ENCODE measurements around the gene BEGAIN. TPM values are rescaled to one million over a fixed set of nuclear protein-coding genes. Genes with fewer than 3 reads are reported as not detected.

The BEGAIN gene
- total RNA-seq, 5 donors from 2014 or later (not counting 1 experiment from before 2014, with no cell fraction given) = 0.23 to 1.9 (median 1.6) TPM; not detected in 1

- DNase-seq (no peak), ATAC-seq (replicated peaks in 1 of 4) (no peak)
- Mint-ChIP-seq H3K36me3 (no peaks in the 10 kb centered on the region), H3K4me1 (no peaks in the 10 kb centered on the region), H3K27me3 (peaks cover 3 to 6% of the 10 kb centered on the region in 2 donors), H3K4me3 (no peak overlapping the region), H3K9me3 (peaks cover 2 to 3% (median 2%) of the 10 kb centered on the region in 3 donors), H3K27ac (no peak overlapping the region)
- H3K27ac ChIP-seq (ENCODE audit: low read length) = no peak overlapping the region
- no peaks in the 10 kb centered on the region for H3K9me3 ChIP-seq
- 85% methylated on average over 10 of the region's 10 CpGs for WGBS (ENCODE audit: insufficient coverage)
- no peaks in the 10 kb centered on the region for H3K4me1 ChIP-seq (ENCODE audit: control insufficient read depth in 1 of 2, extremely low read depth in 1 of 2, insufficient read depth in 2 of 2, low read length in 2 of 2)
- POLR2A ChIA-PET = no interaction called here
- H3K36me3 ChIP-seq (ENCODE audit: control insufficient read depth in 2 of 2, extremely low read depth in 1 of 2, insufficient read depth in 1 of 2, low read length in 1 of 2) = no peaks in the 10 kb centered on the region
- H3K4me3 ChIP-seq (ENCODE audit: control insufficient read depth in 1 of 2, extremely low read depth in 1 of 2, low read length in 1 of 2) = no peak overlapping the region
- H3K27me3 ChIP-seq (replicated peaks in 1 of 2; ENCODE audit: control insufficient read depth in 2 of 2, extremely low read depth in 1 of 2, insufficient read depth in 2 of 2, low read length in 1 of 2) = peaks cover 0 to 66% of the 10 kb centered on the region in 2 experiments
- CTCF ChIA-PET = no interaction called here
These were observed 20.4 kb upstream of the BEGAIN start for GRCh38 chr14:100607611-100607956.

DNA sequence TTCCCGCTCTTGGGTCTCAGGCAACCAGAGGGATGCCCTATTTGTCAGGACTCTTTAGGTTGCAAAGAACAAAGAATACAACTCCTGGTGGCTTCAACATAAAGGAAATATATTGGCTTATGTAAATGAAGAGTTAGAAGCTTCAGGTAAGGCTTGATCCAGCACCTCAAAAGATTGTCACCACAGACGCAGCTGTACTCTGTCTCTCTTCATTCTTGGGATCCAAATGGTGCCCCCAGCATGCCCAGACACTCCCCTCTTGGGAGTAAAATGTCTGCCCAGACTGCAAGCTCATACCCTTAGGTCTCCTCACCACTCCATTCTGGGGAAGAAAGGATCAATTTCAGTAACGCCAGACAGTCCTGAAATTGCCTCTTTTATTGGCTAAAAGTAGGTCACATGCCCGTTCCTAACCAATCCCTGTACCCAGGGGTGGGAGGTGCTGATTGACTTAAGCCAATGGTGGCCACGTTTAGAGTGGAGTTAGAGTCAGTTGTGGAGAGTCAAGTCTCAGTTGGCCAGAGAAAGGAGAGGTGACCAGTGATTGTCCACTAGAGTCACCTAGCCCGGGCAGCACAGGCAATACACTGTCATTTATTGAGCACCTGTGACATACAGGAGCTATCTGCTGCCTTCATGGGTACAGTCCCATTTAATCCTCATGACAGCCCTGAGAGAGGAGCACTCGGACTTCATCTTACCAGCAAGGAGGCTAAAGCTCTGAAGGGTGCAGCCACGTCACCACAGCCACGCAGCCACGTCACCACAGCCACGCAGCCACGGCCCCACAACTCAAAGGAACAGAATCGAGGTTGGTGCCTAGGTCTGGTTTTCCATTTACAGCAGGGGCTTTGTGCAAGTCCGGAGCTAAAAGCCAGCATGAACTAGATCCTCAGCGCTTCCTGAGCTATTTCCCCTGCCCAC lies 19.7 kb upstream of the BEGAIN start:
- ATAC-seq (replicated peaks in 1 of 4) = no peak
- H3K4me3 Mint-ChIP-seq = no peak overlapping the region
- 79% methylated on average over 12 of the region's 15 CpGs for WGBS (ENCODE audit: insufficient coverage)
- peaks cover 4 to 6% of the 10 kb centered on the region in 2 donors for H3K27me3 Mint-ChIP-seq
- peaks cover 1% of the 10 kb centered on the region for H3K36me3 Mint-ChIP-seq
- Histone ChIP-seq H3K9me3 (no peaks in the 10 kb centered on the region), H3K36me3 (ENCODE audit: control insufficient read depth in 2 of 2, extremely low read depth in 1 of 2, insufficient read depth in 1 of 2, low read length in 1 of 2) (no peaks in the 10 kb centered on the region), H3K27ac (ENCODE audit: low read length) (no peak overlapping the region), H3K4me1 (ENCODE audit: control insufficient read depth in 1 of 2, extremely low read depth in 1 of 2, insufficient read depth in 2 of 2, low read length in 2 of 2) (no peaks in the 10 kb centered on the region), H3K4me3 (ENCODE audit: control insufficient read depth in 1 of 2, extremely low read depth in 1 of 2, low read length in 1 of 2) (no peak overlapping the region), H3K27me3 (replicated peaks in 1 of 2; ENCODE audit: control insufficient read depth in 2 of 2, extremely low read depth in 1 of 2, insufficient read depth in 2 of 2, low read length in 1 of 2) (peaks cover 0 to 66% of the 10 kb centered on the region in 2 experiments)
- no peak overlapping the region for H3K27ac Mint-ChIP-seq
- peaks cover 5 to 9% (median 9%) of the 10 kb centered on the region in 3 donors for H3K9me3 Mint-ChIP-seq
- no peak for DNase-seq
- no peaks in the 10 kb centered on the region for H3K4me1 Mint-ChIP-seq
- ChIA-PET CTCF (no interaction called here), POLR2A (no interaction called here)

GRCh38 chr14:100605706-100606686 lies 18.8 kb upstream of the BEGAIN start:
- H3K9me3 ChIP-seq = no peaks in the 10 kb centered on the region
- ChIA-PET POLR2A (no interaction called here), CTCF (interaction anchor here in 1 of 2 donors (1.1 kb wide), 1 partner anchor 47 kb away, joined by 3 read pairs; no protein-coding TSS in a partner anchor)
- H3K4me3 ChIP-seq (ENCODE audit: control insufficient read depth in 1 of 2, extremely low read depth in 1 of 2, low read length in 1 of 2) = no peak overlapping the region
- Mint-ChIP-seq H3K27ac (no peak overlapping the region), H3K36me3 (peaks cover 4% of the 10 kb centered on the region), H3K27me3 (peaks cover 4 to 8% of the 10 kb centered on the region in 2 donors), H3K4me3 (no peak overlapping the region), H3K4me1 (no peaks in the 10 kb centered on the region), H3K9me3 (peaks cover 5 to 16% (median 16%) of the 10 kb centered on the region in 3 donors)
- H3K36me3 ChIP-seq (ENCODE audit: control insufficient read depth in 2 of 2, extremely low read depth in 1 of 2, insufficient read depth in 1 of 2, low read length in 1 of 2) = no peaks in the 10 kb centered on the region
- no peak for ATAC-seq (replicated peaks in 1 of 4)
- DNase-seq = no peak
- 90% methylated on average over 22 of the region's 29 CpGs for WGBS (ENCODE audit: insufficient coverage)
- no peaks in the 10 kb centered on the region for H3K4me1 ChIP-seq (ENCODE audit: control insufficient read depth in 1 of 2, extremely low read depth in 1 of 2, insufficient read depth in 2 of 2, low read length in 2 of 2)
- peaks cover 0 to 64% of the 10 kb centered on the region in 2 experiments for H3K27me3 ChIP-seq (replicated peaks in 1 of 2; ENCODE audit: control insufficient read depth in 2 of 2, extremely low read depth in 1 of 2, insufficient read depth in 2 of 2, low read length in 1 of 2)
- H3K27ac ChIP-seq (ENCODE audit: low read length) = no peak overlapping the region

GRCh38 chr14:100605230-100605629 lies 18.0 kb upstream of the BEGAIN start:
- H3K4me1 ChIP-seq (ENCODE audit: control insufficient read depth in 1 of 2, extremely low read depth in 1 of 2, insufficient read depth in 2 of 2, low read length in 2 of 2) = no peaks in the 10 kb centered on the region
- POLR2A ChIA-PET = no interaction called here
- peaks cover 0 to 58% of the 10 kb centered on the region in 2 experiments for H3K27me3 ChIP-seq (replicated peaks in 1 of 2; ENCODE audit: control insufficient read depth in 2 of 2, extremely low read depth in 1 of 2, insufficient read depth in 2 of 2, low read length in 1 of 2)
- Mint-ChIP-seq H3K36me3 (peaks cover 4% of the 10 kb centered on the region), H3K9me3 (peaks cover 5 to 20% (median 20%) of the 10 kb centered on the region in 3 donors), H3K27me3 (peaks cover 4 to 8% of the 10 kb centered on the region in 2 donors), H3K4me1 (no peaks in the 10 kb centered on the region), H3K27ac (no peak overlapping the region), H3K4me3 (no peak overlapping the region)
- 60% methylated on average over 1 of the region's 4 CpGs for WGBS (ENCODE audit: insufficient coverage)
- ATAC-seq (replicated peaks in 1 of 4) (no peak), DNase-seq (no peak)
- H3K27ac ChIP-seq (ENCODE audit: low read length) = no peak overlapping the region
- no peaks in the 10 kb centered on the region for H3K36me3 ChIP-seq (ENCODE audit: control insufficient read depth in 2 of 2, extremely low read depth in 1 of 2, insufficient read depth in 1 of 2, low read length in 1 of 2)
- no peaks in the 10 kb centered on the region for H3K9me3 ChIP-seq
- no peak overlapping the region for H3K4me3 ChIP-seq (ENCODE audit: control insufficient read depth in 1 of 2, extremely low read depth in 1 of 2, low read length in 1 of 2)
- CTCF ChIA-PET = interaction anchor here in 1 of 2 donors (1.1 kb wide), 1 partner anchor 48 kb away, joined by 3 read pairs; no protein-coding TSS in a partner anchor

DNA sequence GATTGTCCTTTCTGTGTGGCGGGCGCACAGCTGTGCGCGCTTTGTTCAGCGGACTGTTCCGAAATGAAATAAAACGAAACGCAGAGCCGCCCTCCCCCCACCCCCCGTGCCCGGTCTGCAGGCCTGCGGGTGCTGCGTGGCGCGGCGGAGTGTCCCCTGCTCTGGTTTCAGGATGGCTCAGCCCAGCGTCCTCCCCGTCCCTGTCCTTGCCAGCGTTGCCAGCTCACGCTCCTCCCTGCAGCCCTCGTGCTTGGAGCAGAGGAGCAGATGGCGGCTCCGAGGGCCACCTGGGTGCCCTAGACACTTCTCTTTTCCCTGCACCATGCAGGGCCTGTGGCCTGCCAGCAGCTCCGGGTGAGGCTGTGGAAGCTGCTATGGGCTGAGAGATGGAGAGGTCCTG lies 17.5 kb upstream of the BEGAIN start:
- Histone ChIP-seq H3K4me3 (ENCODE audit: control insufficient read depth in 1 of 2, extremely low read depth in 1 of 2, low read length in 1 of 2) (no peak overlapping the region), H3K27ac (ENCODE audit: low read length) (no peak overlapping the region), H3K36me3 (ENCODE audit: control insufficient read depth in 2 of 2, extremely low read depth in 1 of 2, insufficient read depth in 1 of 2, low read length in 1 of 2) (no peaks in the 10 kb centered on the region), H3K4me1 (ENCODE audit: control insufficient read depth in 1 of 2, extremely low read depth in 1 of 2, insufficient read depth in 2 of 2, low read length in 2 of 2) (no peaks in the 10 kb centered on the region), H3K27me3 (replicated peaks in 1 of 2; ENCODE audit: control insufficient read depth in 2 of 2, extremely low read depth in 1 of 2, insufficient read depth in 2 of 2, low read length in 1 of 2) (peaks cover 0 to 53% of the 10 kb centered on the region in 2 experiments), H3K9me3 (no peaks in the 10 kb centered on the region)
- no peak for ATAC-seq (replicated peaks in 1 of 4)
- no peaks in the 10 kb centered on the region for H3K4me1 Mint-ChIP-seq
- H3K27me3 Mint-ChIP-seq = peaks cover 4 to 8% of the 10 kb centered on the region in 2 donors
- CTCF ChIA-PET = no interaction called here
- H3K36me3 Mint-ChIP-seq = peaks cover 4% of the 10 kb centered on the region
- H3K4me3 Mint-ChIP-seq = no peak overlapping the region
- 95% methylated on average over 15 of the region's 24 CpGs for WGBS (ENCODE audit: insufficient coverage)
- POLR2A ChIA-PET = no interaction called here
- H3K27ac Mint-ChIP-seq = no peak overlapping the region
- no peak for DNase-seq
- peaks cover 5 to 20% (median 20%) of the 10 kb centered on the region in 3 donors for H3K9me3 Mint-ChIP-seq

GRCh38 chr14:100604121-100604501 lies 16.9 kb upstream of the BEGAIN start:
- ATAC-seq (replicated peaks in 1 of 4) (no peak), DNase-seq (no peak)
- Histone ChIP-seq H3K4me3 (ENCODE audit: control insufficient read depth in 1 of 2, extremely low read depth in 1 of 2, low read length in 1 of 2) (no peak overlapping the region), H3K27ac (ENCODE audit: low read length) (no peak overlapping the region), H3K4me1 (ENCODE audit: control insufficient read depth in 1 of 2, extremely low read depth in 1 of 2, insufficient read depth in 2 of 2, low read length in 2 of 2) (no peaks in the 10 kb centered on the region), H3K27me3 (replicated peaks in 1 of 2; ENCODE audit: control insufficient read depth in 2 of 2, extremely low read depth in 1 of 2, insufficient read depth in 2 of 2, low read length in 1 of 2) (peaks cover 0 to 49% of the 10 kb centered on the region in 2 experiments), H3K9me3 (no peaks in the 10 kb centered on the region), H3K36me3 (ENCODE audit: control insufficient read depth in 2 of 2, extremely low read depth in 1 of 2, insufficient read depth in 1 of 2, low read length in 1 of 2) (no peaks in the 10 kb centered on the region)
- Mint-ChIP-seq H3K27me3 (peaks cover 5 to 8% of the 10 kb centered on the region in 2 donors), H3K9me3 (peaks cover 5 to 20% (median 20%) of the 10 kb centered on the region in 3 donors), H3K36me3 (peaks cover 4% of the 10 kb centered on the region), H3K27ac (no peak overlapping the region), H3K4me1 (no peaks in the 10 kb centered on the region), H3K4me3 (no peak overlapping the region)
- ChIA-PET CTCF (no interaction called here), POLR2A (no interaction called here)
- WGBS (ENCODE audit: insufficient coverage) = 77% methylated on average over 11 of the region's 13 CpGs

Data from T-cell (primary cell).